ENCODE measurements around the gene OPTC.

DNA sequence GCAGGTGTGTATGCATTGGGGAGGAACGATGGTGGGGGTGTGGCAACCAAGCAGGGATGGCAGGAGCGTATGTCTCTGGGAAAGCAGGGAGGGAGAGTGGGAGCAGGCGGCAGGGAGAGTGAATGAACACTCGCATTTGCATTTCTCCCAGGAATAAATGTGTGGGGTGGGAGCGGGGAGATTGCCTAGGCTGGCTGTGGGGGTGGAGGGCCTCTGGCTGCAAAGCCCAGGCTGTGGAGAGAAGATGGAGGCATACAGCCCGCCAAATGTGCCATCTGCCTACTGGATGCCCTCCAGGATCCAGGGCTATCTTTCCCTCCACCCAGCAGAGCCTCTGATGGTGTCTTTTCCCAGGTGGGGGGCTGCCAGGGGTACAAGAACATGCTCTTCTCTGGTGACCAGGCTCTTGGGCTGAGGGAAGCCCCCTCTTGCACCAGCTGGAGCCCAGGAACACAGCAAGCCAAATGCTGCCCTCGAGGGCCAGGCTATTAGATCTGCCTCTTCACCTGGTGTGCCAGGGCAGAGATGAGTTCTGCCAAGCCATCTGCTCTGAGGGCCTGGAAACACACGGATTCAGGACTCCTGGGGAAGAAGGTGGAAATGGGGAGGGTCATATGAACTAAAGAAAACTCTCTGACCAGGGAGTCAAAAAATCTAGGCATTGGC lies 1.7 kb upstream of the OPTC start:
- TF ChIP-seq MTF1 (CRISPR knock-in tag; IDR thresholded peaks at IDR 0.05; ENCODE audit: borderline replicate concordance) (no peak), POLR2A (conservative IDR thresholded peaks at IDR 0.05) (no peak), MTA2 (IDR thresholded peaks at IDR 0.05; ENCODE audit: low read depth) (no peak), ZNF707 (CRISPR knock-in tag; conservative IDR thresholded peaks at IDR 0.05) (no peak), POLR2G (IDR thresholded peaks at IDR 0.05; ENCODE audit: low read depth, low read length) (no peak), ZNF324 (CRISPR knock-in tag; IDR thresholded peaks at IDR 0.05) (no peak), POLR2AphosphoS2 (IDR thresholded peaks at IDR 0.05; ENCODE audit: low read length) (no peak)
- TF ChIP-seq, protein P1, sequence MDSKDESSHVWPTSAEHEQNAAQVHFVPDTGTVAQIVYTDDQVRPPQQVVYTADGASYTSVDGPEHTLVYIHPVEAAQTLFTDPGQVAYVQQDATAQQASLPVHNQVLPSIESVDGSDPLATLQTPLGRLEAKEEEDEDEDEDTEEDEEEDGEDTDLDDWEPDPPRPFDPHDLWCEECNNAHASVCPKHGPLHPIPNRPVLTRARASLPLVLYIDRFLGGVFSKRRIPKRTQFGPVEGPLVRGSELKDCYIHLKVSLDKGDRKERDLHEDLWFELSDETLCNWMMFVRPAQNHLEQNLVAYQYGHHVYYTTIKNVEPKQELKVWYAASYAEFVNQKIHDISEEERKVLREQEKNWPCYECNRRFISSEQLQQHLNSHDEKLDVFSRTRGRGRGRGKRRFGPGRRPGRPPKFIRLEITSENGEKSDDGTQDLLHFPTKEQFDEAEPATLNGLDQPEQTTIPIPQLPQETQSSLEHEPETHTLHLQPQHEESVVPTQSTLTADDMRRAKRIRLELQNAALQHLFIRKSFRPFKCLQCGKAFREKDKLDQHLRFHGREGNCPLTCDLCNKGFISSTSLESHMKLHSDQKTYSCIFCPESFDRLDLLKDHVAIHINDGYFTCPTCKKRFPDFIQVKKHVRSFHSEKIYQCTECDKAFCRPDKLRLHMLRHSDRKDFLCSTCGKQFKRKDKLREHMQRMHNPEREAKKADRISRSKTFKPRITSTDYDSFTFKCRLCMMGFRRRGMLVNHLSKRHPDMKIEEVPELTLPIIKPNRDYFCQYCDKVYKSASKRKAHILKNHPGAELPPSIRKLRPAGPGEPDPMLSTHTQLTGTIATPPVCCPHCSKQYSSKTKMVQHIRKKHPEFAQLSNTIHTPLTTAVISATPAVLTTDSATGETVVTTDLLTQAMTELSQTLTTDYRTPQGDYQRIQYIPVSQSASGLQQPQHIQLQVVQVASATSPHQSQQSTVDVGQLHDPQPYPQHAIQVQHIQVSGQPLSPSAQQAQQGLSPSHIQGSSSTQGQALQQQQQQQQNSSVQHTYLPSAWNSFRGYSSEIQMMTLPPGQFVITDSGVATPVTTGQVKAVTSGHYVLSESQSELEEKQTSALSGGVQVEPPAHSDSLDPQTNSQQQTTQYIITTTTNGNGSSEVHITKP (IDR thresholded peaks at IDR 0.05; ENCODE audit: partially characterized antibody) = no peak
- TF ChIP-seq, protein P2, sequence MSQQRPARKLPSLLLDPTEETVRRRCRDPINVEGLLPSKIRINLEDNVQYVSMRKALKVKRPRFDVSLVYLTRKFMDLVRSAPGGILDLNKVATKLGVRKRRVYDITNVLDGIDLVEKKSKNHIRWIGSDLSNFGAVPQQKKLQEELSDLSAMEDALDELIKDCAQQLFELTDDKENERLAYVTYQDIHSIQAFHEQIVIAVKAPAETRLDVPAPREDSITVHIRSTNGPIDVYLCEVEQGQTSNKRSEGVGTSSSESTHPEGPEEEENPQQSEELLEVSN (IDR thresholded peaks at IDR 0.05; ENCODE audit: borderline replicate concordance in 1 of 2, extremely low read depth in 1 of 2, insufficient read depth in 1 of 2, insufficient read length in 1 of 2, low read depth in 1 of 2, low read length in 1 of 2, poor library complexity in 1 of 2, severe bottlenecking in 1 of 2) = no peak

Data from K562 (cell line).